NCI-H69 (cell line): ENCODE results near the gene DGCR2.
"Not testable (repeated sequence)": the region's sequence is repeated elsewhere in the genome, so short reads cannot be mapped to it uniquely, and the experiment has no call there.

ENCODE experiments used
- DNase-seq: peaks from one replicate; lab custom pipeline; 2025; lab: John Stamatoyannopoulos, UW

The DGCR2 gene

DNA sequence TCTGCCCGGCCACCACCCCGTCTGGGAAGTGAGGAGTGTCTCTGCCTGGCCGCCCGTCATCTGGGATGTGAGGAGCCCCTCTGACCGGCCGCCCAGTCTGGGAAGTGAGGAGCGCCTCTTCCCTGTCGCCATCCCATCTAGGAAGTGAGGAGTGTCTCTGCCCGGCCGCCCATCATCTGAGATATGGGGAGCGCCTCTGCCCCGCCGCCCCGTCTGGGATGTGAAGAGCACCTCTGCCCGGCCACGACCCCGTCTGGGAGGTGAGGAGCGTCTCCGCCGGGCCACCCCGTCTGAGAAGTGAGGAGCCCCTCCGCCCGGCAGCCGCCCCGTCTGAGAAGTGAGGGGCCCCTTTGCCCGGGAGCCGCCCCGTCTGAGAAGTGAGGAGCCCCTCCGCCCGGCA is 38.1 kb downstream of the DGCR2 start:
- not testable (repeated sequence) for DNase-seq

DNA sequence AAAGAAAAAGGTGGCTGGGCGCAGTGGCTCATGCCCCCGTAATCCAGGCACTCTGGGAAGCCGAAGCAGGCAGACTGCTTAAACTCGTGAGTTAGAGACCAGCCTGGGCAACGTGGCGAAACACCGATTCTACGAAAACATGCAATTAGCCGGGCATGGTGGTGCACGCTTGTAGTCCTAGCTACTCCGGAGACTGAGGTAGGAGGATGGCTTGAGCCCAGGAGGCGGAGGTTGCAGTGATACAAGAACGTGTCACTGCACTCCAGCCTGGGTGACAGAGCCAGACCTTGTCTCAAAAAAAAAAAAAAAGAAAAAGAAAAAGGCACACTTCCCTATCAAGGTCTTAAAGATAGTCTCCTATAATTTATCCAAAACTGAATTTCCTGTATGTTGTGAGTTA is 39.4 kb downstream of the DGCR2 start:
- DNase-seq = no peak

DNA sequence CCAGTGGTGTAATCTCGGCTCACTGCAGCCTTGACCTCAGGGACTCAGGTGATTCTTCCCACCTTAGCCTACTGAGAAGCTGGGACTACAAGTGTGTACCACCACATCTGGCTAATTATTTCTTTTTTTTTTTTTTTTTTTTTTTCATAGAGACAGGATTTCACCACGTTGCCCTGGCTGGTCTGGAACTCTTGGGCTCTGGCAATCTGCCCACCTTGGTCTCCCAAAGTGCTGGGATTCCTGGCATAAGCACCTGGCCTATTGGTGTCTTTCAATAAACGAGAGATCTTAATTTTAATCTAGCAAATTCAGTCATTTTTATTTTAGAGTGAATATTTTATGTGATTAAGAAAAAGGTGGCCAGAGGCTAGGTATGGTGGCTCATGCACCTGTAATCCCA is 40.1 kb downstream of the DGCR2 start:
- no peak for DNase-seq

DNA sequence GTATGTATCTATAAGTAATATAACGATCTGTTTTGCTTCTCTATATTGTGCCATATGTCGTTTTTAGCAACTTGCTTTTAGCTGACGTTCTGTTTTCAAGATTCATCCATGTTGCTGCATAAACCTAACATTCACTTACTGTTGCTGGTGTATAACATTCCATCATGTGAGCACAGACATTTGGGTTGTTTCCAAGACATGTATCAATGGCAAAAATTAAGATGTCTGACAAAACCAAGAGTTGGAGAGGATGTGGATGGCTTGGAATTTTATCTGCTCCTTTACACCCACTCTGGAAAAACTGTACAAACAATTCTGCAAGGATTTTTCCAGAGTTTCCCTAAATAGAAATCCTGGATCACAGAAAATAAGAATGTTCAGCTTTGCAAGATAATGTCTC is 40.9 kb downstream of the DGCR2 start:
- DNase-seq = no peak

DNA sequence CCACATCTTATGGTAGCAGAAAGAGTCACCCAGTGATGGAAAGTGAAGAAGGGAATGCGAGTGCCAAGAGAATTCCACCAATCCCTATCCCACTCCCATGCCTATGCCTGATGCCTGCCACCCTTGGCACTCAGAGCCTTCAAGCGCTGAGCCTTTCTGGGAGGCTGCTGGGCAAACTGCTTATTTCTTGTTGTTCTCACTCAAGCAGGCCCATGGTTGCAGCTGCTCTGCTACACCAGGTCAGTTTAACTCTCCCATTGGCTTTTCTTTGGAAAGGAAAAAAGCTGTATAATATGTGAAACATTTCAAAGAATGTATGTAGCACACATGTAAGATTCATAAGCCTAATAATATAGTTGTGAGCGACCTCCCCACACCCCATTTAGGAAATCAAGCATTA is 41.4 kb downstream of the DGCR2 start:
- no peak for DNase-seq

DNA sequence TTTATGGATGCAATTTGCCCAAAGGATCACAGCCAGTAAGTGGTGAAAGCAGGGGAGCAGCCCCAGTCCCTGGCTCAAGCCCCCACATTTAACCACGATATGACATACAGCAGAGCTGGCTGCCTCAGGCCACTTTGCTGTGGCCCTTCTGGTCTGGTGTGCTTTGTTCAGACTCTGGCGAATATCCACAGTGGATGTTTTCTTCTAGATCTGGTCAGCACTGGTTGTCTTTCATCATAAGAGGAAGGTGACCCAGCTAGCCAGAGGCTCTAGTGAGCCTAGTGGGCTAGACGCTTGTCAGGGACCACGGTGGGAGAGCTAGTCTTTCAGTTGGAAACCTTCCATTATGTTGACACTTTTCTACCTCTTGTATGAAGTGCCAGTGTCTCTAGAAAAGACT is 42.5 kb downstream of the DGCR2 start:
- no peak for DNase-seq

DNA sequence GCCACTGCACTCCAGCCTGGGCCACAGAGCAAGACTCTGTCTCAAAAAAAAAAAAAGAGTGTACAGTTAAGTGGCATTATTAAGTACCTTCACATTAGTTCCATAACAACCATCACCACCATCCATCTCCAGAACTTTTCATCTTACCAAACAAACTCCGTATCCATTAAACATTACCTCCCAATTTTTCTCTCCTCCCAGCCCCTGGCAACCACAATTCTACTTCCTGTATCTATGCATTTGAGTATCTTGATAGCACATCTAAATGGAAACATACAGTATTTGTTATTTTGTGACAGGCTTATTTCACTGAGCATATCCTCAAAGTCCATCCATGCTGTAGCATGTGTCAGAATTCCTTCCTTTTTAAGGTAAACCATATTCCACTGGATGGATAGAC is 46.8 kb downstream of the DGCR2 start:
- DNase-seq = no peak

DNA sequence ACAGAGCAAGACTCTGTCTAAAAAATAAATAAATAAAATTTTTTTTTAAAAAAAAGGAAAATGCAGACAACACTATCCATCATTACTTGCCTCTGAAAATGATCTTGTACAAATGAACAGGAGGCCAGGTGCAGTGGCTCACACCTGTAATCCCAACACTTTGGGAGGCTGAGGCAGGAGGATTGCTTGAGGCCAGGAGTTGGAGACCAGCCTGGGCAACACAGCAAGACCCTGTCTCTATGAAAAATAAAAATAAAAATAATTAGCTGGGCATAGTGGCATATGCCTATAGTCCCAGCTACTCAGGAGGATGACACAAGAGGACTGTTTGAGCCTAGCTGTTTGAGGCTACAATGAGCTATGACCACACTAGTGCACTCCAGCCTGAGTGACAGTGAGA is 49.4 kb downstream of the DGCR2 start:
- DNase-seq = not testable (repeated sequence)

DNA sequence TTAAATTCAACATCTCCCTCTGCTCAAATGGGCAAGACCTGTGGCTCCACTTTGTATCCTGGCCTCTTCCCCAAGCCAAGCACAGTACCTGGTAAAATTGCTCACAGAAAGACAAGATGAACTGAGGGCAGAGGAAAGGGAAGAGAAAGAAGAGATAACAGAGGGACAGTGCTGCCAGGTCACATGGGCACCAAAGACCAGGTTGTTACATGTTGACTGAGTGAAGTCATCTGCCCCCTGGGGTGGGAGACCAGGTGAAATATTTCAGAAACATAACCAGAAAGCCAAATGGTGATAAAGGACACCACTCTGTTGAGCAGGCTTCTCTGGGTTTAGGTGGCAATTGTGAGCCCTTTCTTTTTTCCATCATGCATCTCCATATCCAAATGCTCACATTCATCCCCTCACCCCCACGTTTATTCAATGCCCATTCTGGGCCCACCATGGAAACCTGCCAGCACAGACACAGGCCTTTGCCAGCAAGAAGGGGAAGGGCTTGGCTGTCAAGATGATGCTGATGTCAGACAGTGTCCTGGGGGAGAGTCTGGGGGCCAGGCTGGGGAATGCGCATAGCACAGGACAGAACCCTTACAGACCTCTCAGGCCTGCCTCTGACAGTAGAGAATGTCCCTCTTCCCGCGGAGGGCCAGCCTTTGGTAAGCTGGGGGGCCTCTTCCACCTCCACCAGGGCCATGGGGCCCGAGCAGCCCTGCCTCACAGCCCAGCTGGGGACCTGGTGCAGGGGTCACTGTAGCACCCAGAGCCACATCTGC is 51.6 kb downstream of the DGCR2 start:
- DNase-seq = peak; percentile 40

DNA sequence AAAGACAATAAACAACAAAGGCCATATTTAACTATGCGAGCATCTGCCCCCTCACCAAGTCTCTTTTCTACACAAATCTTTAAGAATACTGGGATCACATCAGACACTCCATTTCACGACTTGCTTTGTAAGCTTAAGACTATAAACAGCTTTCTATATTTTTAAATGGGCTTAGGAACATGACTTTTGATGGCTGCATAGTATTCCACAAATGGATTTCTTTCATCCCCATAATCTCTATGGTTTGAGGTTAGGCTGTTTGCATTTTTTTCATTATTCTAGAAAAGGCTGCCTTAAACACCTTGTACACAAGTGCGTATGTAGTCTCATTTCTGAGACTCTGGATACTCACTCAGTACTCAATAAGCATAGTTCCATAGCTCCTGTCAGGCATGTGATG is 52.8 kb downstream of the DGCR2 start:
- DNase-seq = no peak

DNA sequence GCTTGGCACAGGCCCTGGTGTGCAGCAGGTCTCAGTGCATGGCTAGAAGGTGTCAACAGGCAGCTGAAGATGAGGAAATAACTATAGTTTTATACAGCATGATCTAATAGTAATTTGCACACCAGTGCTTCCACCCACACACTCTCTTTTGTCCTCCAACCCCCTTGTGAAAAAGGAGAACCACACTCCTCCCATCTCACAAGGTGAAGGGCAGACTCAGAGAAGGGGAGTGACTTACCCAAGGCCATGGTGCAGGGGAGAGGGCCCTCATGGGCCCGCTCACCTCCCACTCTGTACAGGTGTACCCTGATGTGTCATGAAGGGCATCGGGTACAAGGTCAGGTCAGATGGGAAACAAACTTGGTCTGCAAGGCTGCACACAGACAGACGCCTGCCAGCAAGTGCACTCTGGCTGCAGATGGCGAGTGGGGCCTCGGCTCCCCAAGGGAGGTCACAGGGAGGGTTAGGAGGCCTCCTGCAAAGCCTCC is 53.4 kb downstream of the DGCR2 start:
- no peak for DNase-seq

DNA sequence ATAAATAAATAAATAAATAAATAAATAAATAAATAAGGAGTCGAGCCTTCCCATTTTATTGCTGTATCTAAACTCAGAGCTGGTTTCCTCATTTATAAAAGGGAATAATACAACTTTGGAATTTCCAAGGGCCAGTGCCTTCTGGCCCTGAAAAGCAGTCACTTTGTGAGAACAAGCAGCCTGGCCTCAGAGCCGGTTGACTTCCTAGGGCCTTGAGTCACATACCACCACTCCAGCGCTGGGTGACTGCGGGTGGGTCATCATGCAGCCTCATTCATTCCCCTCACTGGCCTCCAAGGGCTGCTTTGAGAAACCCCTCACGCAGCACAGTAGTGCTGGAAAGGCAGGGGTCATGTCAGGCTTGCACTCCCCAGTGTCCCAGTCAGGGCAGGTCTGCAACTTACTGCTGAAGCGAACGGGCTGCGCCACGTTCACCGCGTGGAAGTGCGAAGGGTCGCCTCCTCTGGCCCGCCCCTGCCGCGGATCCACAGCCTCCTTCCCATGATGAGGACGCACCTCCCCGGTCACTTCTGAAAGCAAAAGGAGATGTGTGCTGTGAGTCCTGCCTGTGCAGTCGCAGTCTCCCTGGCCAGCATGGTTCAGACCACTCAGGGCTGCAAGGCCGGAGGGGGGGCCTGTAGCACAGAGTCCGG is 54.4 kb downstream of the DGCR2 start:
- DNase-seq = no peak

DNA sequence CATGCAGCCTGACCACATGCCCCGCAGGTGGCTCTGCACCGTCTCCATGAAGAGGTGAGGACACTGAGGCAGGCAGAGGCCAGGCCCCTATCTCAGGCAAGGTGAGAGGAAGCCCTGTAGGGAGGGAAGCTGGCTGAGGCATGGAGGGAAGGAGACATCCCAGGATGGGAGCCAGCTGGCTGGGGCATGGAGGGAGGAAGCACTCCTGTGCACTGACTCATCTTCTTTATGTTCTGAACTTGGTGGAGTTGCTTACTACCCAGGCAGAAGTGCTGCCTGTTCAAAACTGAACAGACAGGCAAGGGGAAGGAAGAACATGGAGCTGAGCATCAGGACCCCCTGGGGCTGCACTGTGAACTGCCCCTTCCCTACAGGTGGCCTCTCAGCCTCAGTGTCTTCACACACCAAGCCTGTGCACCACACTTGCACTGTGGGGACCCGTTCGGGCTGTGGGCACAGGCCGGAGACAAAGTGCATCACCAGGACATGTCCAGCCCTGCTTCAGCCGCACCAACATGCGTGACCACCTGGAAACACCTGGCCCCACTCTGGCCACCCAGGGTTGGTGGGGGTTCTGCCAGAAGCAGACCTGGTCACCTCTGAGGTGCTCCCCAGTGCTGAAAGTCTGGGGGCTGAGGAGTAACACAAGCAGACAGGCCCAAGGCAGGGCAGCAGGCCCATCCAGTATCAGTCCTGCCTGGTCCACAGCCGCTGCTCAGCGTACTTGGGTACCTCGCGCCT is 55.5 kb downstream of the DGCR2 start:
- DNase-seq = no peak

DNA sequence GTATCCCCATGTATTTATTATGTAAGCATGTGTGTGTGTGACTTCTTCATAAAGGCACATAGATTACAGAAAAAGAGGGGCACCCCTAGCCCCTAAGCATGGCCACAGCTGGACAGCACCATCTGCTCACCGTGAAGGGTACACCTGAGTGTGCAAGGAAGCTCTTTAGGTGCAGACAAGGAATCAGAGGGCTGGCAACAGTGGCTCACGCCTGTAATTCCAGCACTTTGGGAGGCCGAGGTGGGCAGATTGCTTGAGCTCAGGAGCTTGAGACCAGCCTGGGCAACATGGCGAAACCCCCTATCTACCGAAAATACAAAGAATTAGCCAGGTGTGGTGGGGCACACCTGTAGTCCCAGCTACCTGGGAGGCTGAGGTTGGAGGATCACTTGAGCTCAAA is 56.3 kb downstream of the DGCR2 start:
- DNase-seq = no peak

DNA sequence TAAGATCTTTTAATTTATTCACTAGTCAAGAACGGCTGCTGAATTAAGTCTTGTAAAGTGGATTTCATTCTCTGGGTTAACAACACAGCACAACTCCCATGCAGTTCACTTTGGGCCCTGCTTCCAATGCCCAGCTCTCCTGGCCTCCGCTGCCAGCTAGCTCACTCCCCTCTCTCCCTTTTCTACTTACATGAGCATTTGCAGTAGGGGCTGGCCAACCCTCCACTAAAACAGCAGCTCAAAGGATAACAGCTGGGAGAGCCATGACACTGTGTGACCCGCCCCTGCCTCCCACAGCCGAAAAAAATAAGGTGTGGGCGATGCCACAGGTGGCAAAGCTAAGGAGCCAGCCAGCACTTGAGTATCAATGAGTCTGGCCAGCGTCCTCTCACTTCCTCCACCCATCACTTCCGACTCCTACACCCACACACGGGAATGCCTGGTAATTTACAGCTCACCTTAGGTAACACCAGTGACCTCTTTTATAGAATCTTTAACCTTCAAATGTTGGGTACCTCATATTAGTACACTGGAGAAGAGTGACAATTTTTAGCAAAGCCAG is 56.8 kb downstream of the DGCR2 start:
- no peak for DNase-seq

DNA sequence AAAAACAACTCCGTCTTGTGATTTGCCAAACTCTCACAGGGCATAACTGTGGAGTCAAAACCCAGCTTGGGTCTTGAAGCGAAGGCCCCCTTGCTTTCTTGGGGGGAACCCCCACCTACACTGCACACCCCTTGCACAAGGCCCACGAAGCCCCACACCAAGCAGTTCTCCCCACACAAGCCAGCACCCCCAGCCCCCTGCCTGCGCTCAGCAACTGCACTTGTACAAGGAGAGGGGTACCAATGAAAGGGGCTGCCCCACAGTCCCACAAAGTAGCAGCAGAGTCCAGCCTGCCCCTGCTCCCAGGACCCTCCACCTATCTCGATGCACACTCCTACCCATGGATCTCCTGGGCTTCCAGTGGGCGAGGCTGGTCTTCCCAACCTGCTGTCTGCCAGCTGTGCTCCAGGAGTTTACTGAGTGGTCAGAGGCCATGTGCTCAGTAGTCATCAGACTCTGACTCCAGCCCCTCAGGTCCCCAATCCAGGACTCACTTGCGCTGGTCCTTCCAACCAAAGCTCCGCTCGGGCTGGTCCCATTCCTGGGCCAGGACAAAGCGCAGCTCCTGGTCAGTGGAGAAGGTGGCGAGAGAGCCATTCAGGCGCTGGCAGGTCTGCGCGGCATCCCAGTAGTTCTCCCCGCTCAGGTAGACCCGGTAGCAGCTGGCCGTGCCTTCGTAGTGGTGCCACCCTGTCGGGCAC is 57.7 kb downstream of the DGCR2 start:
- no peak for DNase-seq

DNA sequence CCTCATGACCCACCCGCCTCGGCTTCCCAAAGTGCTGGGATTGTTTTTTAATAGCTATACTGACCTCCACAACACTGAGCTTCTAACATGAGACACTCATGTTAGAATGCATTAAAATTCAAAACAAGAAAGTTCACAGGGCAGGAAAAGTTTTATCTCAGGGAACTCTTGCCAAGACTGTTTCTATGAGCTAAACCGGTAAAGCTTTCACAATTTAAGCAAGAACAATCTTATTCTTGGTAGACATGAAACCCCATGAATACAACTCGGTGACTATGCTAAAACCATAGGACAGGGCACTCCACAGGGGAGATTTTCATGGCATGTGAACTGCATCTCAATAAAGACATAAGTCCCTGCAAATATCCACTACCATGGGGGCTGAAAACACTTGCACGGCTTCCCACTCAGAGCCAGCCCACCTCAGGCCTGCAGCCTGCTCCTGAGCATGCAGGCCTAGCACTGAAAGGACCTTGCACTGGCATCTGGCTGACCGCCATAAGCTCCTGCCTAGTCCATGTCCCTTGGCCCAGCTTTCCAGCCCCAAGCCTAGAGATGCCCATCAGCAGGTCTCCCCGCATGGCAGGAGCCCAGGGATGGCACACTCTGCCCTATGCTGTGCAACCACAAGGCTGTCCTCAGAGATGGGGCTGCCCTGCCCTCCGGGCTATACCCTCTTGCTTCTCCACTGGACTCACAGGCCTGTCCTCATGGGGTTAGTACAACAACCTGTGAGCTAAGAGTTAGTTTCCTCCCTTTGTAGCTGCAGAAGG is 58.4 kb downstream of the DGCR2 start:
- DNase-seq = no peak

DNA sequence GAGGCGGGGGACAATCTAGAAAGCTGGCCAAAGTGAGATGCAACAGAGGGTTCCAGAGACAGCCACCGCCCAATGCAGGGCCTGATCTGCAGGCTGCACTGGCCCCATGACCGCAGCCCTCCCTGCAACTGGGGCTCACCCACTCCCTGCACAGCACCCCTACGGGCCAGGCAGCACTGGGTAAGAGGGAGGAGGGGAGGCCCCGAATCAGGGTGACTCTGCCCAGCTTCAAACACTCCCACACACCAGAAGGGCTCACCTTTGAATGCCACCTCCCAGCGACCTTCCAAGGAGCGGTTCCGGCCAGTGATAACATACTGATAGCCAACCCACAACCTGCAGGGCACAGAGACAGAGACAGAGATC is 59.3 kb downstream of the DGCR2 start:
- DNase-seq = no peak

DNA sequence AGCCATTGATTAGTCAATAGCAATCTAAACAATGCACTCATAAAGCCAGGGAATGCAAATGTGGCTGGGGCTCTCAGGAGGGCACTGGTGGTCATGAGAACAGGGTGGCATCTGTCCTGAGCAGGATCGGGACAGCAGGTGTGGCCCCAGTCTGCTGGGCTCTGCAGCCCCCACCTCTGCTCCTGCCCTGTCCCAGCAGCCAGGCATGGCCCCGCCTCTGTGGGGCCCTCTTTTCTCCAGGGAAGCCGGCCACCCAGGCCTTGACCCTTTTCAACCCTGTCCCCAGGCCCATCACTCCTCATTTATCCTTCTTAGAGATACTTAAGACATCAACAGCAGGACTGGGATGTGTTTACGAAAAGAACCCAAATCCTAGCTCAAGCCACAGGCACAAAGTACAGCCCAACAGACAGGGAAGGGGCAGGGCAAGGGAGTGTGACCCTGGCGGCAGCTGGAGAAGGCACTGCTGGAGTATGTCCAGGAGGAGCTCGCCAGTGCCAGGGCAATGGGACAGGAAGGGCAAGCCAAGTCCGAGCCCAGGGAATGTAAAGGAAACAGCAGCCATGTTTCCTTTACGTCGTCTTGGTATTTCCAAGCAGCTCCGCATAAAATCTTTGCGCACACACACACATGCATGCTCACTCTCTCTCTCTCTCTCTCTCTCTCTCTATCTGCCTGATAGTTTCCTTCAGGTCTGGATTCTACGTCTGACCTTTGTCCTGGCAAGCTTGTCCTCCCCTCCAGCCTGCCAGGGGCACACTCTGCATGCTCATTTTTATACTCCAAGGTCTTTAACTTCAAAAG is 59.9 kb downstream of the DGCR2 start:
- no peak for DNase-seq

DNA sequence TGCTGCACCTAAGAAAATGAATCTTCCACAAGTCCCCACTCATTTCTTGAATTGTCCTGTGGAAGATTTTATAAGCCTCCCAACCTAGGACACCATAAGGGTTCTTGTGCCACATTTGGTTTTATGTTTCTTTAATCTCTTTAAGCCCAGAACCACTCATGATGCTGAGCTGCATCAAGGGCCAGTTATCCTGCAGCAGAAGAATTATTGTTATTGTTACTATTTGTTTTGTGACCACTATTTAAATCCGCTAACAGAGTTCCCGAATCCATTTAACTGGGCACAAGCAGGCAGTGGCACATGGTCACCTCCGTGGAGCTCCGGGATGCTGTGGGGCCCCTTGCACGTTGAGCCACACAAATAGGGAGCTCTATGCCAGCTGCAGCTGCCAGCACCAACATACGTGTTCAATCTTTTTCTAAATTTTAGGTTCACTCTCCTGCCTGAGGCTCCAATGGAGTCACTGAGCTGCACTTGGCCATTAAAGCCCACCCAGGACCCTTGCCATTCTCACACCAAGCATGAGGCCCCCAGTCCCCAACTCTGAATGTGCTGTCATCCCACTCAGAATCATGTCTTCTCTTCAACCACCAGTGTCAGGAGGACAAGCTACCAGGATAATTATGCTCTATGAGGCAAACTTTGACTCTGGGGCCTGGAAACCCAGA is 60.6 kb downstream of the DGCR2 start:
- DNase-seq = no peak
